HG02642 (cell line): ENCODE results near the gene KRTAP29-1.

Source experiments
- ATAC-seq: cut with Tn5 transposase; IDR thresholded peaks from one replicate; pipeline ENCODE4 v1.9.1; 2021; ENCODE audit warnings: mild to moderate bottlenecking; ENCODE audit not compliant: unreplicated experiment, poor library complexity

Gene KRTAP29-1

GRCh38 chr17:41254861-41255260 is 47.8 kb downstream of the KRTAP29-1 start:
- ATAC-seq = no peak
